NCI-H748 treated with DMSO at 0.1 percent for 48 hours (cell line): ENCODE results near the gene OSM.
"Not testable (repeated sequence)": the region's sequence is repeated elsewhere in the genome, so short reads cannot be mapped to it uniquely, and the experiment has no call there.

ENCODE experiments used
- DNase-seq: peaks from one replicate; lab custom pipeline; 2025; lab: John Stamatoyannopoulos, UW

OSM gene

DNA sequence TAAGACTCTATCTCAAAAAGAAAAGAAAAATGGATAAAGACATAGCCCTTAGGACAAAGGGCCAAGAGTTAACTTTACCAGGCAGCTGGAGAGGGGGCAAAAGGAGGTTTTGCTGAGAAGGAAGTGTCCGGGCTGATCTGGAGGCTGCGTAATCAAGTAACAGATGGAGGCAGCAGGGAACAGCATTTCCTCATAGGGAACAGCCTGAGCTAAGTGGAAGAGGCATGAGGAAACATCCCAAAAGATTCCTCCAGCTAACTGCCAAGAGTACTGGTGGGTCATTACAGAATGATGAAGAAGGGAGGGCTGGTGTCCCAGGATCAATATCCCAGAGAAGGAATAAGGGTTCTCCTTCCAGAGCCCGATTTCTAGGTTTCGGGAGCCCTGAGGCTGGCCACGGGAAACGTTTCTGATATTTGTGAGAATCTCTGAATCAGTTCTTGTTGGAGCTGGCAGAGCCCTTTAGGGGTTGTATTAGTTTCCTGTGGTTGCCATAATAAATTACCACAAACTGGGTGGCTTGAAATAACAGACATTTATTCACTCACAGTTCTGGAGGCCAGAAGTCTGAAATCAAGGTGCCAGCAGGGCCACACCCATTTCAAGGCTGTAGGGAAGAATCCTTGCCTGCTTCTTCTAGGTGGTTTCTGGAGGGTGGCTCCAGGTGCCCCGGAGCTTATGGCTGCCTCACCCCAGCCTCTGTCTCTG is 41.3 kb downstream of the OSM start:
- no peak for DNase-seq

GRCh38 chr22:30224161-30224857 is 42.3 kb downstream of the OSM start:
- no peak for DNase-seq

- no peak for DNase-seq
Measured at GRCh38 chr22:30223303-30223702, 43.3 kb downstream of the OSM start.

DNA sequence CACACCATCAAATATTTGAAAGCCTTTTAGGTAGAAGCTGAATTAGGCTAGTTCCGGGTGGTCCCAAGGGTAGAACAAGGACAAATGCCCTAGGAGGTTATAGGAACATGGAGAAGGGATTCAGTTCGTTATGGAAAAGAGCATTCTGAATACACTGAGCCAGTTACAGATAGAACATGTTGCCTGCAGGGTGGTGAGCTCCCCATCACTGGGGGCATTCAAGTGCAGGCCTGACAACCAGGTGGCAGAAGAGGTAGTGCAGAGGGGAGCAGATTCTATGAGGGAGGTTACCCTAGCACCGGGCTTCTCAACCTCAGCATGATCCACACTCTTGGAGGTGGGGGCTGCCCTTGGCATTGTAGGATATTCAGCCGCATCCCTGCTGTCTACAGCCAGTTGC is 44.3 kb downstream of the OSM start:
- no peak for DNase-seq

- DNase-seq = no peak
Measured at GRCh38 chr22:30221121-30221992, 45.3 kb downstream of the OSM start.

GRCh38 chr22:30220338-30221012 is 46.2 kb downstream of the OSM start:
- DNase-seq = no peak

GRCh38 chr22:30219668-30220278 is 46.9 kb downstream of the OSM start:
- no peak for DNase-seq

GRCh38 chr22:30219049-30219654 is 47.5 kb downstream of the OSM start:
- DNase-seq = no peak

- no peak for DNase-seq
Measured at GRCh38 chr22:30217698-30218560, 48.7 kb downstream of the OSM start.

- no peak for DNase-seq
Measured at GRCh38 chr22:30216710-30217109, 49.9 kb downstream of the OSM start.

- DNase-seq = not testable (repeated sequence)
Measured at GRCh38 chr22:30216272-30216671, 50.4 kb downstream of the OSM start.

- no peak for DNase-seq
Measured at GRCh38 chr22:30214703-30215407, 51.8 kb downstream of the OSM start.

GRCh38 chr22:30212996-30213441 is 53.6 kb downstream of the OSM start:
- DNase-seq = no peak
